Astrocyte (in vitro differentiated cells and primary cell): ENCODE measurements around the gene BTBD16. TPM values are rescaled to one million over a fixed set of nuclear protein-coding genes. Genes with fewer than 3 reads are reported as not detected.

ENCODE experiments used
- DNase-seq: peaks from one replicate; pipeline ENCODE4 v3.0.0-alpha.2; 2010; ENCODE audit warnings: low read depth
- FAIRE-seq: peaks from 2 replicates; lab custom pipeline; 2011; peaks lifted over from hg19 to GRCh38; lab: Jason Lieb, UNC
- H2AFZ ChIP-seq: 2 replicates; pipeline ENCODE4 v1.6.0; 2012; ENCODE audit warnings: low read depth, low read length, inconsistent platforms
- H3K27ac ChIP-seq: 2 replicates; pipeline ENCODE4 v1.5.1; 2011; ENCODE audit warnings: low read depth, low read length, inconsistent platforms
- H3K27me3 ChIP-seq: 2 replicates; pipeline ENCODE4 v1.6.0; 2011; ENCODE audit warnings: low read length, inconsistent platforms; ENCODE audit not compliant: insufficient read depth
- H3K36me3 ChIP-seq: 2 replicates; pipeline ENCODE4 v1.5.1; 2011; ENCODE audit warnings: low read length, inconsistent platforms; ENCODE audit not compliant: insufficient read depth
- H3K4me1 ChIP-seq: 2 replicates; pipeline ENCODE4 v1.5.1; 2011; ENCODE audit warnings: low read length, inconsistent platforms; ENCODE audit not compliant: insufficient read depth
- H3K4me2 ChIP-seq: 2 replicates; pipeline ENCODE4 v1.6.0; 2012; ENCODE audit warnings: low read length, inconsistent platforms
- H3K4me3 ChIP-seq: 2 replicates; pipeline ENCODE4 v1.5.1; 2011; ENCODE audit warnings: low read depth, mild to moderate bottlenecking, low read length, inconsistent platforms; ENCODE audit not compliant: insufficient read depth
- H3K79me2 ChIP-seq: 2 replicates; pipeline ENCODE4 v1.6.0; 2012; ENCODE audit warnings: mild to moderate bottlenecking, low read length, inconsistent platforms; ENCODE audit not compliant: insufficient read depth
- H3K9ac ChIP-seq: 2 replicates; pipeline ENCODE4 v1.6.0; 2012; ENCODE audit warnings: mild to moderate bottlenecking, low read length, inconsistent platforms
- H3K9me3 ChIP-seq: 2 replicates; pipeline ENCODE4 v1.5.1; 2012; ENCODE audit warnings: low read depth, mild to moderate bottlenecking, low read length, inconsistent platforms; ENCODE audit not compliant: insufficient read depth
- H4K20me1 ChIP-seq: 2 replicates; pipeline ENCODE4 v1.6.0; 2012; ENCODE audit warnings: low read length, inconsistent platforms; ENCODE audit not compliant: insufficient read depth
- H3K27ac Mint-ChIP-seq: one replicate; pipeline ENCODE4 v1.8.0; 2021; ENCODE audit warnings: mild to moderate bottlenecking, mixed read lengths; ENCODE audit not compliant: unreplicated experiment
- H3K27me3 Mint-ChIP-seq: one replicate; pipeline ENCODE4 v1.8.0; 2021; ENCODE audit warnings: low read depth, mixed read lengths; ENCODE audit not compliant: unreplicated experiment
- H3K36me3 Mint-ChIP-seq: one replicate; pipeline ENCODE4 v1.8.0; 2021; ENCODE audit warnings: low read depth, mixed read lengths; ENCODE audit not compliant: unreplicated experiment
- H3K4me1 Mint-ChIP-seq: one replicate; pipeline ENCODE4 v1.8.0; 2021; ENCODE audit warnings: low read depth, mixed read lengths; ENCODE audit not compliant: unreplicated experiment
- H3K4me3 Mint-ChIP-seq: one replicate; pipeline ENCODE4 v1.8.0; 2021; ENCODE audit warnings: mild to moderate bottlenecking, moderate library complexity, mixed read lengths; ENCODE audit not compliant: unreplicated experiment
- H3K9me3 Mint-ChIP-seq: one replicate; pipeline ENCODE4 v1.8.0; 2021; ENCODE audit warnings: mild to moderate bottlenecking, mixed read lengths; ENCODE audit not compliant: unreplicated experiment
- CTCF ChIP-seq: IDR thresholded peaks from 2 replicates; pipeline ENCODE4 v1.5.1; 2011; ENCODE audit warnings: low read depth, mild to moderate bottlenecking, inconsistent platforms, low read length, moderate library complexity; ENCODE audit not compliant: insufficient read depth
- EZH2 ChIP-seq: IDR thresholded peaks from 2 replicates; pipeline ENCODE4 v1.6.1; 2012; ENCODE audit warnings: mild to moderate bottlenecking, low read length, inconsistent platforms; ENCODE audit not compliant: insufficient read depth
- total RNA-seq: library from RNA; stranded (reverse); gene quantifications from 2 replicates; pipeline ENCODE4 v1.2.1, GENCODE V29; 2021

BTBD16 gene
- total RNA-seq, 1 donor from 2014 or later: not detected

- H2AFZ ChIP-seq: no peak overlapping the region
- Mint-ChIP-seq H3K27ac (no peak overlapping the region), H3K4me3 (no peak overlapping the region), H3K9me3 (no peaks in the 10 kb centered on the region), H3K4me1 (no peaks in the 10 kb centered on the region), H3K36me3 (peaks cover 22% of the 10 kb centered on the region), H3K27me3 (no peaks in the 10 kb centered on the region)
- H3K36me3 ChIP-seq: peaks cover 11% of the 10 kb centered on the region
- no peak overlapping the region for H3K4me3 ChIP-seq
- H3K79me2 ChIP-seq: no peaks in the 10 kb centered on the region
- H3K4me2 ChIP-seq: no peak overlapping the region
- no peaks in the 10 kb centered on the region for H3K27me3 ChIP-seq
- no peaks in the 10 kb centered on the region for H3K9me3 ChIP-seq
- no peaks in the 10 kb centered on the region for H3K4me1 ChIP-seq
- H3K9ac ChIP-seq: no peak overlapping the region
- DNase-seq (no peak), FAIRE-seq (no peak)
- H4K20me1 ChIP-seq: no peaks in the 10 kb centered on the region
- no peak overlapping the region for H3K27ac ChIP-seq
- TF ChIP-seq EZH2 (no peak), CTCF (no peak)
These were observed 29.3 kb upstream of the BTBD16 start for GRCh38 chr10:122241836-122242235.

- no peak overlapping the region for H3K4me3 Mint-ChIP-seq
- no peaks in the 10 kb centered on the region for H3K79me2 ChIP-seq
- no peak overlapping the region for H3K4me3 ChIP-seq
- H4K20me1 ChIP-seq: no peaks in the 10 kb centered on the region
- no peak for FAIRE-seq
- peaks cover 2% of the 10 kb centered on the region for H3K27me3 Mint-ChIP-seq
- no peak for TF ChIP-seq EZH2
- TF ChIP-seq CTCF: no peak
- no peak overlapping the region for H3K27ac Mint-ChIP-seq
- H3K4me1 Mint-ChIP-seq: no peaks in the 10 kb centered on the region
- peaks cover 17% of the 10 kb centered on the region for H3K36me3 Mint-ChIP-seq
- H3K9ac ChIP-seq: no peak overlapping the region
- H3K4me1 ChIP-seq: no peaks in the 10 kb centered on the region
- H3K27me3 ChIP-seq: no peaks in the 10 kb centered on the region
- H3K4me2 ChIP-seq: no peak overlapping the region
- no peaks in the 10 kb centered on the region for H3K9me3 ChIP-seq
- no peaks in the 10 kb centered on the region for H3K9me3 Mint-ChIP-seq
- H3K27ac ChIP-seq: no peak overlapping the region
- no peak for DNase-seq
- H2AFZ ChIP-seq: no peak overlapping the region
- peaks cover 6% of the 10 kb centered on the region for H3K36me3 ChIP-seq
These were observed 27.5 kb upstream of the BTBD16 start for GRCh38 chr10:122243550-122243949.

- H3K9ac ChIP-seq: no peak overlapping the region
- FAIRE-seq: no peak
These were observed 26.8 kb upstream of the BTBD16 start for GRCh38 chr10:122244001-122244975.

More at GRCh38 chr10:122244001-122244975, 26.8 kb upstream of the BTBD16 start:
- H3K36me3 ChIP-seq: peaks cover 6% of the 10 kb centered on the region
- no peak overlapping the region for H3K27ac ChIP-seq
- H3K4me3 ChIP-seq: no peak overlapping the region
- H3K27me3 ChIP-seq: no peaks in the 10 kb centered on the region
- no peak overlapping the region for H3K4me3 Mint-ChIP-seq
- no peaks in the 10 kb centered on the region for H3K9me3 Mint-ChIP-seq
- TF ChIP-seq EZH2: no peak
- no peak for TF ChIP-seq CTCF
- no peak overlapping the region for H3K27ac Mint-ChIP-seq
- H2AFZ ChIP-seq: no peak overlapping the region
- no peak for DNase-seq
- no peaks in the 10 kb centered on the region for H3K79me2 ChIP-seq
- peaks cover 16% of the 10 kb centered on the region for H3K36me3 Mint-ChIP-seq
- H3K4me1 ChIP-seq: no peaks in the 10 kb centered on the region
- H4K20me1 ChIP-seq: no peaks in the 10 kb centered on the region
- H3K4me1 Mint-ChIP-seq: no peaks in the 10 kb centered on the region
- H3K9me3 ChIP-seq: no peaks in the 10 kb centered on the region
- H3K4me2 ChIP-seq: no peak overlapping the region
- peaks cover 4% of the 10 kb centered on the region for H3K27me3 Mint-ChIP-seq
